ENCODE measurements around the gene CIRBP. TPM values are rescaled to one million over a fixed set of nuclear protein-coding genes. Genes with fewer than 3 reads are reported as not detected.

CIRBP gene
- total and polyA plus RNA-seq, 9 of the 15 experiments (the other 6 are each of a cell fraction or from before 2014, with no cell fraction given): 20.5 to 327 (median 176) TPM

GRCh38 chr19:1264801-1265614 lies 4.1 kb upstream of the CIRBP start (continued):
- TF ChIP-seq PRPF4 (IDR thresholded peaks at IDR 0.05; ENCODE audit: insufficient read depth, low read depth, low read length, poor library complexity, severe bottlenecking) (no peak), NR2C2 (CRISPR knock-in tag; IDR thresholded peaks at IDR 0.05) (no peak), NR2C2 (tag; IDR thresholded peaks at IDR 0.05) (no peak), KAT7 (CRISPR knock-in tag; IDR thresholded peaks at IDR 0.05; ENCODE audit: borderline replicate concordance) (no peak), ZNF3 (CRISPR knock-in tag; IDR thresholded peaks at IDR 0.05) (no peak), CTCF (IDR thresholded peaks at IDR 0.05 in 2 of 3, conservative IDR thresholded peaks at IDR 0.05 in 1 of 3; ENCODE audit: insufficient read depth in 2 of 3, low read depth in 1 of 3, low read length in 3 of 3) (no peak), IRF2 (CRISPR knock-in tag; IDR thresholded peaks at IDR 0.05) (no peak), MCM7 (IDR thresholded peaks at IDR 0.05) (no peak), ZNF347 (CRISPR knock-in tag; IDR thresholded peaks at IDR 0.05; ENCODE audit: low read depth) (no peak), PATZ1 (CRISPR knock-in tag; IDR thresholded peaks at IDR 0.05; ENCODE audit: borderline replicate concordance) (no peak), ZNF511 (CRISPR knock-in tag; IDR thresholded peaks at IDR 0.05) (no peak), REST (IDR thresholded peaks at IDR 0.05; ENCODE audit: borderline replicate concordance) (peak; percentile 26; the same call in 1 of the 2 replicates), REST (CRISPR knock-in tag; IDR thresholded peaks at IDR 0.05; ENCODE audit: low read depth) (no peak)

All from K562 (cell line).